Camera-type eye (tissue), 1 donor: ENCODE data around the gene AGAP2. TPM values are rescaled to one million over a fixed set of nuclear protein-coding genes. Genes with fewer than 3 reads are reported as not detected.

Experiments used
- total RNA-seq: library from RNA; depleted of rRNA; stranded (reverse); fragments of >200 nt; gene quantifications from one replicate; pipeline ENCODE4 v1.2.3, GENCODE V29; 2014

The AGAP2 gene
- total RNA-seq: 7.3 TPM

DNA sequence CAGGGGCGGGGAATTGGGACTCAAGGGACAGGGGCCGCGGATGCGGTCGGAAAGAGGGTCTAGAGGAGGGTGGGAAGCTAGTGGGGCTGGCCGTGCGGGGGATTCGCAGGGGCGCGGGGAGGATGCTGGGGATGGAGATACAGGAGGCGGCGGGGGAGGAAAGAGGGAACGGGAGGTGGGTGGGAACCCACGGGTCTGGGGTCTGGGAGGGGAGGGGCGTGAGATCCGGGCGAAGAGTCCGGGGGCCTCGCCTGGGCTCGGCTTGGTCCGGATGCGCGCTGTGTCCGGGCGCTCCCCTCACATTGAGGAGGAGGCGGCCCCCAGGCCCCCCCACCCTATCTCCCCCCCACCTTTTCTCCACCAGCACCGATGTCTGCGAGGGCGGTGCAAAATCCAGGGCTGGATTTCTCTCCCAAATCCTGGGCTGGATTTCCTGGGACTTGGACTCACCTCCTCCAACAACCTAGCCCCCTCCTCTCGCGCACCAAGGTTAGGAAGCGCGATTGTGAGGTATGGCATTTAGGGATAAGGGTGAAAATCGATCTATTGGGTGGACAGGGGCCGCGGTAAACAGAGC lies at the start of gene AGAP2:
TSS of gene AGAP2 (minus strand) at position 82 of the 577 bp plus-strand sequence. CDS start 496 bp downstream, outside the sequence.

DNA sequence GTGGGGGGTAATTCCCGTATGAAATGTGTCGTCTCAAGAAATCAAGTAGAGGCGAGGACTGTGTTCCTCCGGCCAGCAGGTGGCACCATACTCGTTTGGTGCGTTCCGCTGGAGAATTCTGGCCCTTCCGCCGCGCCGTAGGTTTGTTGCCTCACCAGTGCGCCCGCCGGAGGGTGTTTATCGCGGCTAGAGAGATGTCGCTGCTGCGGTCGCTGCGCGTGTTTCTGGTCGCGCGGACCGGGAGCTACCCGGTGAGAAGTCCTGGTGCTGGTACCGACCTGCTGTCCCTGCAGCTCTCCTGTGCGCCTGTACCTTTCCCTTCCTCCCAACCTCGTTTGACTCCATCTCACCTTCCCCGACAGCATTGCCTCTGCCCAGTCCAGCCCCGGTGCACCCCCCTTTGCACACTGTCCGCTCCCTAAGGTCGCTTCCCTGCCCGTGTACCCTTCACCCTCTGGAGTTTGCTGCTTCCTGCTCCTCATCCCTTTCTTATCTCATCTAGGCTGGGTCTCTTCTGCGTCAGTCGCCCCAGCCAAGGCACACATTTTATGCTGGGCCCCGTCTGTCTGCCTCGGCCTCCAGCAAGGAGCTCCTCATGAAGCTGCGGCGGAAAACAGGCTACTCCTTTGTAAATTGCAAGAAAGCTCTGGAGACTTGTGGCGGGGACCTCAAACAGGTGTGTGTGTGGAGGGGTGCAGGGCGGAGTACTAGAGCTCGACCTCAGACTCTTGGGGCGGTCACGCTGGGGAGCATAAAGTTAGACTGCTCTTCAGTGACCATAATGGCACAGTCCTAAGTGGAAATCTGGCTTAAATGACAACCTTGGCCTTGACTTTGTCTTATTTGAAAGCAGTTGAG lies 44.3 kb upstream of the AGAP2 start, which contains the start of gene TSFM:
TSS of gene TSFM (plus strand) at position 180 of the 858 bp plus-strand sequence. CDS start at position 195, 15 bp downstream.

DNA sequence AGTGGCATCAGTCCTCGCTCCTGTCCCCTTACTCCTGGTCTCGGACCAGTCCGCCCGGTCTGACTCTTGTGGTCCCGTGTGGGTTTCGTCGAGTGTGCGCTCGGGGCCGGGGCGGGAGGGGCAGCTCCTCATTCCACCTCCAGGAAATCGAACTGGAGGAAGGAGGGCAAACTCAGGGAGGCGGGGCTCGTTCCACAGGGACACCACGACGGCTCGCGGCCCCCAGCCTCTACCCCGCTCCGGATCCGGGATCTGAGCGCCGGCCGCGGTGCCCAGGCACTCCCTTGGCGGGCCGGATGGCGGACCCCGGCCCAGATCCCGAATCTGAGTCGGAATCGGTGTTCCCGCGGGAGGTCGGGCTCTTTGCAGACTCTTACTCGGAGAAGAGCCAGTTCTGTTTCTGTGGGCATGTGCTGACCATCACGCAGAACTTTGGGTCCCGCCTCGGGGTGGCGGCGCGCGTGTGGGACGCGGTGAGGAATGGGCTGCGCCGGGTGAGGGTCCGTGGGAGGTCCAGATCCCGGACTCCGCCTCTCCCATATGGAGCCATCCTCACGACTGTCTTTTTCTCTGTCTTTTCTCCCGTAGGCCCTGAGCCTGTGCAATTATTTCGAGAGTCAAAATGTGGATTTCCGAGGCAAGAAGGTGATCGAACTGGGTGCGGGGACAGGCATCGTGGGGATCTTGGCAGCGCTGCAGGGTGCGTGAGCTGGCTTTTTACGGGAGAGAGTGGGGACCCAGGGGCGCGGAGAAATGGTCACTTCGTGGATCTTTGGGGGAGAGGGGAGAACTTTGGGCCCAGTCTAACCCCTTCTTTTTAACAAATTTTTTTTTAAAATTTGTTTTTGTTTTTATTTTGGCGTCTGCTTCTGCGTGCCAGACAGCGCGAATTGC lies 34.1 kb upstream of the AGAP2 start, which contains the start of gene EEF1AKMT3:
TSS of gene EEF1AKMT3 (plus strand) at position 186 of the 894 bp plus-strand sequence. CDS start at position 297, 111 bp downstream.

DNA sequence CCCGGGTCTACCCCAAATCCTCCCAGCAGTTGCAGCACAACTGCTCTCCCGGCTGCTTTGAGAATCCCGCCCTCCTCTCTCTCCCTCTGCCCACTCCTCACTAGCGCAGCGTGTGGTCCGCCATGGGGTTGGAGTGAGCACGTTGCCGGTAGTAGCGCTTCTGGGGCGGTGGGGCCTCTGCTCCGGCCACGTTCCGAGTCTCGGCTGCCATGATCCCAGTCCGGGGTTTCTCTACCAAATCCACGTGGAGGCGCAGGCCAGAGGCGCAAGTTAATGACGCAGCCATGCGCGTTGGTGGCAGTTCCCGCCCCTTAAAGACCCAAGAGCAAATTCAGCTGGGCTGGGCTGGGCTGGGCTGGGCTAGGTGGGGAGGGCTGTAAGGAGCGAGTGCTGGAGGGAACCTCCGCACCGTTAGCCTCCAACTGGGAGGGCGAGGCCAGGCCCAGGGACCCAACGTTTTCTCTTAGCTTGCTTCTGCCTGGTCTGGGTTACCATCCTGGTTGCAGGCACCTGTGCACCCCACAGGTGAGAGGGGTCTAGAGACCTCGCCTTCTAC lies 33.4 kb upstream of the AGAP2 start, which contains the start of gene METTL1:
TSS of gene METTL1 (minus strand) at position 233 of the 556 bp plus-strand sequence. CDS start at position 211, 22 bp downstream.

DNA sequence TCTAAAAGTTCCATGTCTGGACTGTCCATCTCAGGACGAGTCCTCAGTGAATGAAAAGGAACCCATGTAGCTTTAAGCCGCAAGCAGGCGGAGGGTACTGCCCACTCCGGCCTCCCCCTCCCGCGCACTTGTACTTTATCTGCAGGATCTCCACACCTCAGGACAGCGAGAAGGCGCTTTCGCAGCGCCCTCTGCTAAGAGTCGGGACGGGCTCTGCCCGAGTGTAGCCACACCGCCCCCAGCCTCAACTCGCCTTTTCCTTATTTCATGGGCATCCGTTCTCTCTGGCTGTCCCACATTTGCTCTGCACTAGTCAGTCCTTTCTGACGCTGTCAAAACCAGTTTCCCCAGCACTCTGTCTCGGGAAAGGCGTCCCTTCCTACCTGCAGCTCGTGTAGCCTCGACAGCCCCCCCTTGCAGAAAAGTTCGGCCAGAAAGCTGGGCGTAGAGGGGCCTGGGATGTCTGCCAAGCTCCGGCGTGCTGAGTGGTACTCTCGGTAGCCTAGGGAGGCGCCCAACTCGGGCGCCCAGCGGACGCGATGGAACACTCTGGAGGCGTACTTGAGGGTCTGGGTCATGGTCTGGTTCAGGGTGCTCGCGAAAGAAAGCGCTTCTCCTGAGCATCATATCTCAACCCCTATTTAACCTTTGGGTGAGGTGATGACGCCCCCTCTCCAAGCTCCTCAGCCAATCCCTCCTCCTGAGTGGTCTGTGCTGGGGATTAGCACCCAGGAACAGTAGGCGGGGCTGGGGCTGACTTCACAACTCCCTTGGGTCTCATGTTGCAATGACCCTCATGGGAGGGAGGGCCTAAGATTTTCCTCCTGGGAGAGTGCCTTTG lies 28.1 kb upstream of the AGAP2 start, which contains the start of gene CYP27B1:
TSS of gene CYP27B1 (minus strand) at position 615 of the 841 bp plus-strand sequence. CDS start at position 578, 37 bp downstream.

DNA sequence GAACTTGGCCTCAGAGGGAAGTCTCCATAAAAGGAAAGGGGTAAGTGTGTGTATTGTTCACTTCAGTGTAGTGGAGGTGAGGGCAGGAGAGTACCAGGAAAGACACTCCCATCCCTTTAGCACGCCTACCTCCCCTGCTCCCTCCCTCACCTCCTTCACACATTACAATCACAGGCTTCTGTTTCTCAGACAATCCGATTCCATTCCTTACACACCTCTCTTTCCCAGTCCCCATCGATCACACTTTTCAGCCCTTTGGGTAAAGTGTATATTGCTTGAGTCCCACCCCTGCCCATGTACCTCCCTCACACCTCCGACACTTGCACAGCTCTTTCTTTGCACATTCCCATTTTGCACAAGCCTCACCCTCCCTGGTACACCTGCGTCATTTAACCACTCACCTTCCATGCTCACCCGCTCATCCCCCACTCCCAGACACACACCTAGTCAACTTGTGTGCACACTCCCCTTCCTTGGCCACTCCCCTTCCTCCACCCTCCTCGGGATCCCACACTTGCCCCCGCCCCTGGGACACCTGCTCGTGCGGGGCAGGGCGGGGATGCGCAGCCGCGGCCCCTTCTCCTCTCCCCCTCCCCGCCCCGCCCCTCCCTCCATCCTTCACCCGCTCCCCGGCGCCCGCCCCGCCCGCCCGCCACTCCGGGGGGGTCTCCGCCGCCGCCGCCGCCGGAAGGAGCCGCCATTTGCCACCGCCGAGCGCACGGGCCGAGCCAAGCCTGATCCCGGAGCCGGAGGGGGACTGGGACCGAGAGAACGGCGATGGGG lies 16.1 kb upstream of the AGAP2 start, which contains the start of gene MARCHF9:
TSS of gene MARCHF9 (plus strand) at position 693 of the 783 bp plus-strand sequence. CDS start 426 bp downstream, outside the sequence.

DNA sequence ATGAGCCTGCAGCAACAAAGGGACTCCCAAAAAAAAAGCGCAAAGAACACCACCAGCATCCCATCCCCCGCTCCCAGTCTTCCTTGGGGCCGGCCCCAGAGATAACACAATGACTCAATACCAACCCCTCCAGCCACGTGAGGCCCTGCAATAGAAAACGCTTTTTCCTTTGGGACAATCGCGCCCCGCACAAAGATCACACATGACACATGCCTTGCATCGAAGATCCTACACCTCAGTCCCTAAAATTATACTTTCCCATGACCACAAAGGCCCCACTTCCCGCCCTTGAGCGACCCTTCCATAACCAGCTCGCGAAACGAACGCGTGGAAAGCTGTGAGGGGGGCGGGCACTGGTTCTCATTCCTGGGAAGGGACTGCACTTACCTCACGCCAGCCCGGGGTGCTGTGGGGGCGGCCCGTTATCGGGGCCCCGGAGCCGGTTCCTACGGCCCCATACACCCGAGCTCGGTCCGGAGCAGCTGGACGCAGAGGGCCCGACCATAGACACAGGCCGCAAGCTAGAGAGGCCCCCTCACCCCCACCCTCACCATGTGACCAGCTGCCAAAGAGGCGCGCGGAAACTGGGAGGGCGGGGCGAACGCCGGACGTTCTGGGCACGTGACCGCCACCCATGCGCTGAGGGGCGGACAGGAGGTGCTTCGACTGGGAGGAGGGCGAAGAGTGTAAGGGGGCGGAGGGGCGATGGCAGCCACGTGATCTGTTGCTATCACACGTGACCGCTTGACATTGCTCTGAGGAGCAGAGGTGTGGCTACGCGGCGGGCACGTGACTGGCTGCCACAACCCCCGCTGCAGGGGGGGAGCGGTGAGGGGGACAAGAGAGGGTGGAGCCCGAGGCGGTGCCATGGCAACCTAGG lies 13.5 kb upstream of the AGAP2 start, which contains the start of gene CDK4:
TSS of gene CDK4 (minus strand) at position 523 of the 880 bp plus-strand sequence. CDS start 593 bp downstream, outside the sequence.

DNA sequence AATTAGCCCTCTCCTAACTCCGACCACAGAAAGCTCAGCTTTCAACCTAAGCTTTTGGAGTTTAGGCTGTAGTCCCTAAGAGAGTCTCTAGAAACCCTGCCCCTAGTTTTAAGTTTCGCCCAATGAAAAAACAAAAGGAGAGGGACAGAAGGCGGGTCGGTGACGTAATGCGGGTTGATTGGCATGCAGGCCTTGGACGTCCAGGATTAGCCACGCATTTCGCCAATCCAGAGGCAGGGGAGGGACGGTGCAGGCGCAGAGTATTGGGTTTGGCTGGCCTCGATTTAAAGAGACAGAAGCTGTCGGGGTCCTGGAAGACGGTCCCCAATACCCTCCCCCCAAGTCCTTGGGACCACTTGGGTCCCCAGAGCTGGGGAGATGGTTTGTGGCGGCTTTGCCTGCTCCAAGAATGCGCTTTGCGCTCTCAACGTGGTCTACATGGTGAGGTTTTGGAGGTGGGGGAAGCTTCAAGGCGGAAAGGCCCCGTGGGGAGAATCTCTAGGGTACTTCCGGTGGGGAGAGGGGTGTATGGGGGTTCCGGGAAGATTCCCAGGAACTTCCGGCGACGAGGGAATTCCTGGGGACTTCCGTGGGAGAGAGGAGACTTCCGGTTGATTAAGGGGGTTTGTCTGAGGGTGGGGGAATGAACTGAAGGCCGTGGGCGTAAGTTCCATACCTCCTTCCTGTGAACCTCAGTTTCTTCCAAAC lies 6.4 kb upstream of the AGAP2 start, which contains the start of gene TSPAN31:
TSS of gene TSPAN31 (plus strand) at position 263 of the 708 bp plus-strand sequence. CDS start at position 379, 116 bp downstream.

DNA sequence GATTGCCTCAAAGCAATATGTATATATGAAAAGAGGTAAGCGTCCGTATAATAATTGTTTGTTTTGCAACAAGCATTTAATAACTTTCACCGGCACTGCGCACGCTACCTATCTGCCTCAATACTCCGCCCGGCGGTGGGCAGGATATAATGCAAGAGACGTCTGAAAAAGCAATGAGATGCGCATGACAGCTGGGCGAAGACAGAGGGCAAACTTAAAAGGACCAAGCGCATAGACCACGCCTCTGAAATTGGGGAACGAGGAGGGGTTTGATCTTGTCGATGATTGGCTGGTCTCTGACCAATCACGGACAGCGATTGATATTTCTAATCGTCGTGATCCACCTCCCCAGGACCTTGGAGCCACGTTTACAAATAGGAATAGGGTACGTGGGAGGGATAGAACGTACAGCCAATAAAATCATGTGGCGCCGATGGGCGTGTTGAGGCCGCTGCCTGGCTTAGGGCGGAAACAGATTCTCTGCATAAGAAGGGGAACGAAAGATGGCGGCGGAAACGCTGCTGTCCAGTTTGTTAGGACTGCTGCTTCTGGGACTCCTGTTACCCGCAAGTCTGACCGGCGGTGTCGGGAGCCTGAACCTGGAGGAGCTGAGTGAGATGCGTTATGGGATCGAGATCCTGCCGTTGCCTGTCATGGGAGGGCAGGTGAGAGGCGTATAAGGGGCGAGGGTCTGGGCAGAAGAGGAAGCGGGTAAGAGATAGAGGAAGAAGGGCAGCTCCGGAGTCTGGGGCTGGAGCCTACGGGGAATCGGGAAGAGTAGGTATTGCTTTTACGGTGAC lies 44.7 kb downstream of the AGAP2 start, which contains the start of gene OS9:
TSS of gene OS9 (plus strand) at position 474 of the 800 bp plus-strand sequence. CDS start at position 504, 30 bp downstream.

Other genes with a start within 250 kb of the AGAP2 start
- gene DDIT3, start 218.2 kb downstream of the AGAP2 start, total RNA-seq: 37.2 TPM
- 52.1 TPM for gene MBD6, start 215.9 kb downstream of the AGAP2 start, total RNA-seq
- gene DCTN2, start 191.6 kb downstream of the AGAP2 start, total RNA-seq: 174 TPM
- gene KIF5A, start 188.7 kb downstream of the AGAP2 start, total RNA-seq: 30.1 TPM
- 24.8 TPM for gene PIP4K2C, start 147.6 kb downstream of the AGAP2 start, total RNA-seq
- 69.5 TPM for gene DTX3, start 133.9 kb downstream of the AGAP2 start, total RNA-seq
- 53.5 TPM for gene ARHGEF25, start 127.3 kb downstream of the AGAP2 start, total RNA-seq
- gene B4GALNT1, start 105.5 kb downstream of the AGAP2 start, total RNA-seq: 9.6 TPM
- 250 TPM for gene OS9, start 44.6 kb downstream of the AGAP2 start, total RNA-seq
- gene TSPAN31, start 6.3 kb upstream of the AGAP2 start, total RNA-seq: 59.1 TPM
- 108 TPM for gene CDK4, start 13.6 kb upstream of the AGAP2 start, total RNA-seq
- 15.1 TPM for gene MARCHF9, start 16.4 kb upstream of the AGAP2 start, total RNA-seq
- gene CYP27B1, start 28.3 kb upstream of the AGAP2 start, total RNA-seq: 1.6 TPM
- 4.5 TPM for gene METTL1, start 33.4 kb upstream of the AGAP2 start, total RNA-seq
- gene EEF1AKMT3, start 33.9 kb upstream of the AGAP2 start, total RNA-seq: 12.2 TPM
- 18.8 TPM for gene TSFM, start 44.0 kb upstream of the AGAP2 start, total RNA-seq
- 4.5 TPM for gene AVIL, start 80.0 kb upstream of the AGAP2 start, total RNA-seq
- gene CTDSP2, start 108.0 kb upstream of the AGAP2 start, total RNA-seq: 119 TPM
- gene ATP23, start 202.8 kb upstream of the AGAP2 start, total RNA-seq: 10.9 TPM